ENCODE results near the gene DPF3. TPM values are rescaled to one million over a fixed set of nuclear protein-coding genes. Genes with fewer than 3 reads are reported as not detected.

Gene DPF3
- total RNA-seq, 1 donor from 2014 or later = 3.0 TPM

GRCh38 chr14:72781561-72782508 lies 112.1 kb downstream of the DPF3 start:
- no peaks in the 10 kb centered on the region for H3K4me1 Mint-ChIP-seq (ENCODE audit: unreplicated experiment)
- TF ChIP-seq CTCF (IDR thresholded peaks at IDR 0.05; ENCODE audit: unreplicated experiment) = no peak
- H3K27me3 Mint-ChIP-seq (ENCODE audit: unreplicated experiment) = no peaks in the 10 kb centered on the region
- no peaks in the 10 kb centered on the region for H3K36me3 Mint-ChIP-seq (ENCODE audit: low read depth, unreplicated experiment)
- no peak overlapping the region for H3K4me3 Mint-ChIP-seq (ENCODE audit: unreplicated experiment)
- no peak overlapping the region for H3K27ac Mint-ChIP-seq (ENCODE audit: unreplicated experiment)
- no peak for DNase-seq (ENCODE audit: low spot score)
- no peaks in the 10 kb centered on the region for H3K9me3 Mint-ChIP-seq (ENCODE audit: unreplicated experiment)

- H3K9me3 Mint-ChIP-seq (ENCODE audit: unreplicated experiment) = no peaks in the 10 kb centered on the region
- H3K4me3 Mint-ChIP-seq (ENCODE audit: unreplicated experiment) = no peak overlapping the region
- TF ChIP-seq CTCF (IDR thresholded peaks at IDR 0.05; ENCODE audit: unreplicated experiment) = no peak
- H3K27ac Mint-ChIP-seq (ENCODE audit: unreplicated experiment) = no peak overlapping the region
- H3K4me1 Mint-ChIP-seq (ENCODE audit: unreplicated experiment) = no peaks in the 10 kb centered on the region
- H3K27me3 Mint-ChIP-seq (ENCODE audit: unreplicated experiment) = no peaks in the 10 kb centered on the region
- DNase-seq (ENCODE audit: low spot score) = no peak
- H3K36me3 Mint-ChIP-seq (ENCODE audit: low read depth, unreplicated experiment) = no peaks in the 10 kb centered on the region
Observed at GRCh38 chr14:72780751-72781150, 113.2 kb downstream of the DPF3 start.

- Mint-ChIP-seq H3K9me3 (ENCODE audit: unreplicated experiment) (no peaks in the 10 kb centered on the region), H3K27me3 (ENCODE audit: unreplicated experiment) (peaks cover 2% of the 10 kb centered on the region), H3K36me3 (ENCODE audit: low read depth, unreplicated experiment) (no peaks in the 10 kb centered on the region), H3K4me3 (ENCODE audit: unreplicated experiment) (no peak overlapping the region), H3K27ac (ENCODE audit: unreplicated experiment) (no peak overlapping the region), H3K4me1 (ENCODE audit: unreplicated experiment) (no peaks in the 10 kb centered on the region)
- TF ChIP-seq CTCF (IDR thresholded peaks at IDR 0.05; ENCODE audit: unreplicated experiment) = no peak
- DNase-seq (ENCODE audit: low spot score) = no peak
Observed at GRCh38 chr14:72779679-72780078, 114.2 kb downstream of the DPF3 start.

GRCh38 chr14:72777636-72778035 lies 116.3 kb downstream of the DPF3 start:
- no peaks in the 10 kb centered on the region for H3K36me3 Mint-ChIP-seq (ENCODE audit: low read depth, unreplicated experiment)
- no peaks in the 10 kb centered on the region for H3K9me3 Mint-ChIP-seq (ENCODE audit: unreplicated experiment)
- H3K27me3 Mint-ChIP-seq (ENCODE audit: unreplicated experiment) = peaks cover 2% of the 10 kb centered on the region
- DNase-seq (ENCODE audit: low spot score) = no peak
- H3K4me1 Mint-ChIP-seq (ENCODE audit: unreplicated experiment) = no peaks in the 10 kb centered on the region
- no peak overlapping the region for H3K27ac Mint-ChIP-seq (ENCODE audit: unreplicated experiment)
- no peak overlapping the region for H3K4me3 Mint-ChIP-seq (ENCODE audit: unreplicated experiment)
- no peak for TF ChIP-seq CTCF (IDR thresholded peaks at IDR 0.05; ENCODE audit: unreplicated experiment)

GRCh38 chr14:72776701-72777261 lies 117.1 kb downstream of the DPF3 start:
- TF ChIP-seq CTCF (IDR thresholded peaks at IDR 0.05; ENCODE audit: unreplicated experiment) = no peak
- Mint-ChIP-seq H3K9me3 (ENCODE audit: unreplicated experiment) (no peaks in the 10 kb centered on the region), H3K4me1 (ENCODE audit: unreplicated experiment) (no peaks in the 10 kb centered on the region), H3K27ac (ENCODE audit: unreplicated experiment) (no peak overlapping the region), H3K27me3 (ENCODE audit: unreplicated experiment) (peaks cover 2% of the 10 kb centered on the region), H3K4me3 (ENCODE audit: unreplicated experiment) (no peak overlapping the region), H3K36me3 (ENCODE audit: low read depth, unreplicated experiment) (no peaks in the 10 kb centered on the region)
- no peak for DNase-seq (ENCODE audit: low spot score)

Data from endothelial cell (in vitro differentiated cells).